Activated B cell treated with CpG ODN at 0.5 μM for 24 hours (primary cell): ENCODE measurements around the gene CCNY. TPM values are rescaled to one million over a fixed set of nuclear protein-coding genes. Genes with fewer than 3 reads are reported as not detected.

Experiments used
- ATAC-seq: fragments of 200-7000 bp; cut with Tn5 transposase; one replicate; pipeline ENCODE4 v1.10.0; 2021; ENCODE audit warnings: low read depth, mild to moderate bottlenecking, moderate library complexity
- CTCF ChIA-PET: fragments of 350-600 bp; sonication (Branson Sonifier 250); formaldehyde crosslinking; loops from one replicate; lab custom pipeline; 2021; ENCODE audit warnings: antibody characterized with exemption; lab: Charles Lee
- POLR2A ChIA-PET: fragments of 350-600 bp; sonication (Branson Sonifier 250); formaldehyde crosslinking; loops from one replicate; lab custom pipeline; 2021; ENCODE audit warnings: antibody characterized with exemption; lab: Charles Lee
- DNase-seq: peaks from one replicate; pipeline ENCODE4 v3.0.0; 2022
- H3K27ac Mint-ChIP-seq: one replicate; pipeline ENCODE4 v1.8.0; 2020; ENCODE audit warnings: mixed read lengths
- H3K27me3 Mint-ChIP-seq: one replicate; pipeline ENCODE4 v1.8.0; 2021; ENCODE audit warnings: mixed read lengths
- H3K36me3 Mint-ChIP-seq: one replicate; pipeline ENCODE4 v1.8.0; 2021; ENCODE audit warnings: low read depth, mixed read lengths
- H3K4me1 Mint-ChIP-seq: one replicate; pipeline ENCODE4 v1.8.0; 2021; ENCODE audit warnings: mixed read lengths
- H3K4me3 Mint-ChIP-seq: one replicate; pipeline ENCODE4 v1.8.0; 2020; ENCODE audit warnings: mild to moderate bottlenecking, mixed read lengths
- H3K9me3 Mint-ChIP-seq: one replicate; pipeline ENCODE4 v1.8.0; 2020; ENCODE audit warnings: mixed read lengths
- intact Hi-C: fragments of 100-400 bp; cut with micrococcal nuclease; formaldehyde crosslinking; loops from one replicate; pipeline ENCODE4 v1.15.1; 2024
- total RNA-seq: library from RNA; stranded (reverse); gene quantifications from 2 replicates; pipeline ENCODE4 v1.2.3, GENCODE V29; 2022
- TF ChIP-seq, protein P1 (sequence below): fragments of 200-600 bp; IDR thresholded peaks from one replicate; pipeline ENCODE4 v1.8.0; 2022; ENCODE audit warnings: antibody characterized with exemption, mild to moderate bottlenecking

The CCNY gene
- total RNA-seq, 1 donor from 2014 or later: 69.2 TPM

DNA sequence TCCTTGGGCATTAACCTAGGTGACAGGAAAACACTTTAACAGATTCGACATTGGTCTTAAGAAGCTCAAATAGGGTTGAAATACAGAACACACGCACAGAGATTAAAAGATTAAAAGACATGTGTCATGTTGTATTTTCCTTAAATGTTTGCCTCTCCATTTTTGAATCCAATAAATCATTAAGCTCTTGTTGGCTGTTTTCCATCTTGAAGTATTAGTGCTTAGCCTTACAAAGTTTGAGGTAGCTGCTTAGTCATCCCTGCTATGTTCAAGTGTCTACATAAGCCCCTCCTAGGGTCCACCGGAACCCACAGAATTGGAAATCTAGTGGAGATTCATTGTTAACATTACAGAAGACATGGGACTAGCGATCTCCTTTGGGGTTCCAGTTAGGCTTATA is 256.1 kb downstream of the CCNY start:
- Mint-ChIP-seq H3K36me3 (peaks cover 2% of the 10 kb centered on the region), H3K27me3 (peaks cover 4% of the 10 kb centered on the region), H3K27ac (no peak overlapping the region), H3K4me3 (no peak overlapping the region), H3K4me1 (no peaks in the 10 kb centered on the region), H3K9me3 (peaks cover 16% of the 10 kb centered on the region)
- ATAC-seq: no peak
- DNase-seq: no peak
- TF ChIP-seq, protein P1, sequence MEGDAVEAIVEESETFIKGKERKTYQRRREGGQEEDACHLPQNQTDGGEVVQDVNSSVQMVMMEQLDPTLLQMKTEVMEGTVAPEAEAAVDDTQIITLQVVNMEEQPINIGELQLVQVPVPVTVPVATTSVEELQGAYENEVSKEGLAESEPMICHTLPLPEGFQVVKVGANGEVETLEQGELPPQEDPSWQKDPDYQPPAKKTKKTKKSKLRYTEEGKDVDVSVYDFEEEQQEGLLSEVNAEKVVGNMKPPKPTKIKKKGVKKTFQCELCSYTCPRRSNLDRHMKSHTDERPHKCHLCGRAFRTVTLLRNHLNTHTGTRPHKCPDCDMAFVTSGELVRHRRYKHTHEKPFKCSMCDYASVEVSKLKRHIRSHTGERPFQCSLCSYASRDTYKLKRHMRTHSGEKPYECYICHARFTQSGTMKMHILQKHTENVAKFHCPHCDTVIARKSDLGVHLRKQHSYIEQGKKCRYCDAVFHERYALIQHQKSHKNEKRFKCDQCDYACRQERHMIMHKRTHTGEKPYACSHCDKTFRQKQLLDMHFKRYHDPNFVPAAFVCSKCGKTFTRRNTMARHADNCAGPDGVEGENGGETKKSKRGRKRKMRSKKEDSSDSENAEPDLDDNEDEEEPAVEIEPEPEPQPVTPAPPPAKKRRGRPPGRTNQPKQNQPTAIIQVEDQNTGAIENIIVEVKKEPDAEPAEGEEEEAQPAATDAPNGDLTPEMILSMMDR: no peak
- POLR2A ChIA-PET: no interaction called here
- CTCF ChIA-PET: no interaction called here
- intact Hi-C loops: no loop called here

DNA sequence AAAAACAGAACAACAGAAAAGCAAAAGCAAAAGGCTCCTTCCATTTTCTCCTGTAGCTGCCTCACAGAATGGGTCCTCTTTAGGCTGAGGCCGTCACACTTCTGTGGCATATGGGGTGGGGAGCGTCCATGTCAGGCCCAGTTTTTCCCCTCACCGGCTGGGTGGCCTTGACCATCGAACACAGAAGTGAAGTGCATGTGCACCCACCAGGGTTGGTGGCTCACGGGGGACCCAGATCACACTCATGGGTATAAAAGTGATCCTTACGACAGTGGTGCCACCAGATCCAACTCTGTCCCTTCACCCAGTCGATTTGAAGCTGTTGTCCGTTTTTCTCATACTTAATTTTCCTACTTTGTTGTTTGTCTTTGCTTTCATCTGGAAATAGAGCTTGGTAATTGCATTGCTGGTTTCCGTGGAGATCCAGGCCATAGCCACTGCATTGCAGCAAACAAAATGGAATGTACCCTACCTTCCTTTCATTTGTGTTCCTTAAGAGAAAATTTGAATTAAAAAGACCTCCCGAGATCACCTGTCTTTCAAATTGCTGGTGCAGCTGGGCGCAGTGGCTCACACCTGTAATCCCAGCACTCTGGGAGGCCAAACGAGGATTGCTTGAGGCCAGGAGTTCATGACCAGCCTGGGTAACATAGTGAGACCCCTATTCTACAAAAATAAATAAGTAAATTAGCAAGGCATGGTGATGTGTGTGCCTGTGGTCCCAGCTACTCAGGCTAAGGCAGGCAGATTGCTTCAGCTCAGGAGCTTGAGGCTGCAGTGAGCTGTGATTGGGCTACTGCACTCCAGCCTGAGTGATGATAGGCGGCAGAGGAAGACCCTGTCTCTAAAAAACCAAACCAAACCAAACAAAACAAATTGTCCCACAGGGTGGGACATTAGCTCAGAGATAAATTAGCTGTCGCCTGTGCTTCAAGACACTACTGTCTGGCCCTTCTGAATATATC is 258.1 kb downstream of the CCNY start:
- H3K27me3 Mint-ChIP-seq: peaks cover 4% of the 10 kb centered on the region
- intact Hi-C loops: no loop called here
- DNase-seq (no peak), ATAC-seq (no peak)
- no peak overlapping the region for H3K4me3 Mint-ChIP-seq
- TF ChIP-seq, protein P1: no peak
- H3K9me3 Mint-ChIP-seq: peaks cover 16% of the 10 kb centered on the region
- ChIA-PET CTCF (interaction anchor here (0.5 kb wide), 1 partner anchor 547 kb away, joined by 3 read pairs; no protein-coding TSS in a partner anchor), POLR2A (no interaction called here)
- no peak overlapping the region for H3K27ac Mint-ChIP-seq
- peaks cover 2% of the 10 kb centered on the region for H3K36me3 Mint-ChIP-seq
- H3K4me1 Mint-ChIP-seq: no peaks in the 10 kb centered on the region

DNA sequence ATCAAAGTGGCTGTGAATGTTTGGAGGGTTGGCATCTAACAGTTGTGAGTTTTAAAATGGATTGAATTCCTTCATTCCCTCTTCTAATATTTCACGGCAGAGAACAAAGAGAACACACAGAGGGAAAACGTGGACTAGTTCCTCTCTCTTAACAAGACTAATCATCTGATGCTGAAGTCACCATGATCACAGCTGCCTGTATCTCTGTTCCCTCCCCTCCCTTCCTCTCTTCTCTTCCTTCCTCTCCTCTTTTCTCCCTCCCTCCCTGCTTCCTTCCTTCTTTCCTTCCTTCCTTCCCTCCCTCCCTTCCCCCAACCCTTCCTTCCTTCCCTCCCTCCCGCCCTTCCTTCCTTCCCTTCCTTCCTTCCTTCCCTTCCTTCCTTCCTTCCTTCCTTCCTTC is 258.8 kb downstream of the CCNY start:
- intact Hi-C loops: no loop called here
- DNase-seq: no peak
- Mint-ChIP-seq H3K27ac (no peak overlapping the region), H3K4me3 (no peak overlapping the region), H3K36me3 (peaks cover 2% of the 10 kb centered on the region), H3K4me1 (no peaks in the 10 kb centered on the region), H3K27me3 (peaks cover 9% of the 10 kb centered on the region), H3K9me3 (peaks cover 16% of the 10 kb centered on the region)
- ChIA-PET POLR2A (no interaction called here), CTCF (no interaction called here)
- TF ChIP-seq, protein P1: no peak
- no peak for ATAC-seq

DNA sequence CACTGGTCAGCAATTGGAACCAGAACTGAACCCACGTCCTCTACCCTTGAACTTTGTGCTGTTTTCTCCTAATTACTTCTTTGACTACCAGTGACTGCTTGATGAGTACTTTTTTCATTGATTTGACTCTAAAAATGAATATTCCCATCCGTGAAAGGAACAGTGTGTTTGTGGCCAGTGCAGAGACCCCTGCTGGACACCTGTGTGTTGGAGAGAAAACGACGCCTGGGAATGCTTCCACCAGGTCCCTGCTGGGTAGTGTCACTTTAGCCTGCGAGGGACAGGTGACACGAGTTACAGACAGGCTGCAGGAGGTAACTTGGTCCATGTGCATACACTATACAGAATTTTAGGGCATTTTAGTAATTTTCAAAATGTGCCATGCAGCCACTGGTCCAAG is 262.1 kb downstream of the CCNY start:
- Mint-ChIP-seq H3K27me3 (peaks cover 11% of the 10 kb centered on the region), H3K4me3 (no peak overlapping the region), H3K36me3 (no peaks in the 10 kb centered on the region), H3K27ac (no peak overlapping the region), H3K9me3 (peaks cover 6% of the 10 kb centered on the region), H3K4me1 (peaks cover under 1% of the 10 kb centered on the region)
- TF ChIP-seq, protein P1: no peak
- POLR2A ChIA-PET: no interaction called here
- intact Hi-C loops: no loop called here
- ATAC-seq (no peak), DNase-seq (no peak)
- CTCF ChIA-PET: no interaction called here

DNA sequence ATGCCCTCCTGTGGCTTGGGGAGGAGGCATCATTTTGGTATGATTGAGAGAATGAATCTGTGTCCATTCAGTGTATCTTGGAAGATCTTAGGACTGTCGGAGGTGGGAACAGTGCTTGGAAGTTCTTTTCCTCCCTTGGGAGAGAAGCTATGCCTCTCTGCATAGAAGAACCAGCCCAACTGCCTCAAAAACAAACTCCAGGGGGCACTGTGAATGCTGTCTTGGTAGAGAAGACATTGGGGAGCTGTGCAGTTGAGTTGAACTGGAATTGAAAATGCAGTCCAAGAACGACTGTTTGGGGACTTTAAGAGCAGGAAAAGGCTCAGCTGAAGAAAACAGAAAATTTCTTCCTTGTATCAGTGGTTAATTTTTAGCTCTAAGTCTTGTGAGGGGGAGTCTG is 263.9 kb downstream of the CCNY start:
- Mint-ChIP-seq H3K9me3 (peaks cover 6% of the 10 kb centered on the region), H3K36me3 (no peaks in the 10 kb centered on the region), H3K27ac (no peak overlapping the region), H3K4me3 (no peak overlapping the region), H3K4me1 (peaks cover 4% of the 10 kb centered on the region), H3K27me3 (peaks cover 25% of the 10 kb centered on the region)
- DNase-seq (no peak), ATAC-seq (no peak)
- ChIA-PET POLR2A (no interaction called here), CTCF (no interaction called here)
- intact Hi-C loops: no loop called here
- TF ChIP-seq, protein P1: no peak
